RWPE2 (cell line): ENCODE results near the gene COLEC12.

ENCODE experiments used
- ATAC-seq: fragments of 200-7000 bp; cut with Tn5 transposase; 3 replicates; pipeline ENCODE4 v1.9.1; 2021; ENCODE audit warnings: low read depth
- DNase-seq: peaks from one replicate; pipeline ENCODE4 v3.0.0-alpha.2; 2020; ENCODE audit warnings: low spot score
- H3K27ac ChIP-seq: fragments of 450-650 bp; 2 replicates; pipeline ENCODE4 v1.5.1; 2017; ENCODE audit warnings: mild to moderate bottlenecking; ENCODE audit not compliant: poor library complexity, severe bottlenecking
- H3K27me3 ChIP-seq: fragments of 250-450 bp; sonication (Bioruptor Pico); 2 replicates; pipeline ENCODE4 v1.5.1; 2021; ENCODE audit warnings: mild to moderate bottlenecking, moderate library complexity; ENCODE audit not compliant: insufficient read depth, poor library complexity, severe bottlenecking
- H3K36me3 ChIP-seq: fragments of 250-450 bp; sonication (Bioruptor Pico); 2 replicates; pipeline ENCODE4 v1.5.1; 2020; ENCODE audit warnings: low read depth, mild to moderate bottlenecking, moderate library complexity
- H3K4me1 ChIP-seq: fragments of 250-450 bp; sonication (Bioruptor Pico); 2 replicates; pipeline ENCODE4 v1.5.1; 2021; ENCODE audit warnings: mild to moderate bottlenecking, moderate library complexity; ENCODE audit not compliant: insufficient read depth, poor library complexity, severe bottlenecking
- H3K4me3 ChIP-seq: fragments of 250-450 bp; sonication (Bioruptor Pico); 2 replicates; pipeline ENCODE4 v1.5.1; 2021; ENCODE audit warnings: mild to moderate bottlenecking, moderate library complexity; ENCODE audit not compliant: severe bottlenecking
- H3K9me3 ChIP-seq: fragments of 250-450 bp; sonication (Bioruptor Pico); 2 replicates; pipeline ENCODE4 v1.5.1; 2021; ENCODE audit warnings: mild to moderate bottlenecking, moderate library complexity; ENCODE audit not compliant: severe bottlenecking
- CTCF ChIP-seq: fragments of 450-650 bp; IDR thresholded peaks from one replicate; pipeline ENCODE4 v1.5.1; 2017; ENCODE audit warnings: mild to moderate bottlenecking, moderate library complexity; ENCODE audit not compliant: poor library complexity, severe bottlenecking

The COLEC12 gene

GRCh38 chr18:273525-273924 lies 227.0 kb downstream of the COLEC12 start:
- H3K4me3 ChIP-seq: no peak overlapping the region

GRCh38 chr18:272650-273049 lies 227.9 kb downstream of the COLEC12 start:
- H3K4me1 ChIP-seq: peaks cover 8% of the 10 kb centered on the region
- no peak overlapping the region for H3K27ac ChIP-seq
- H3K9me3 ChIP-seq: no peaks in the 10 kb centered on the region
- no peaks in the 10 kb centered on the region for H3K36me3 ChIP-seq
- H3K4me3 ChIP-seq: no peak overlapping the region
- H3K27me3 ChIP-seq: no peaks in the 10 kb centered on the region
- ATAC-seq (no peak), DNase-seq (no peak)
- no peak for TF ChIP-seq CTCF

More at GRCh38 chr18:273525-273924, 227.0 kb downstream of the COLEC12 start:
- Histone ChIP-seq H3K36me3 (no peaks in the 10 kb centered on the region), H3K27me3 (no peaks in the 10 kb centered on the region), H3K4me1 (peaks cover 8% of the 10 kb centered on the region), H3K27ac (no peak overlapping the region), H3K9me3 (no peaks in the 10 kb centered on the region)
- ATAC-seq (no peak), DNase-seq (no peak)
- no peak for TF ChIP-seq CTCF

GRCh38 chr18:269480-270095 lies 230.9 kb downstream of the COLEC12 start:
- H3K27ac ChIP-seq: no peak overlapping the region
- H3K4me1 ChIP-seq: peaks cover 14% of the 10 kb centered on the region
- no peak for ATAC-seq
- no peak for DNase-seq
- H3K27me3 ChIP-seq: no peaks in the 10 kb centered on the region
- H3K9me3 ChIP-seq: no peaks in the 10 kb centered on the region
- H3K4me3 ChIP-seq: no peak overlapping the region
- no peak for TF ChIP-seq CTCF
- peaks cover 14% of the 10 kb centered on the region for H3K36me3 ChIP-seq

GRCh38 chr18:267688-268552 lies 232.6 kb downstream of the COLEC12 start, which contains the start of gene THOC1:
Gene THOC1 (minus strand): TSS chr18:268047. CDS start chr18:268019, 28 bp downstream.
- no peaks in the 10 kb centered on the region for H3K27me3 ChIP-seq
- peaks cover 28% of the 10 kb centered on the region for H3K36me3 ChIP-seq
- no peaks in the 10 kb centered on the region for H3K9me3 ChIP-seq
- peaks cover 14% of the 10 kb centered on the region for H3K4me1 ChIP-seq
- no peak for TF ChIP-seq CTCF
- peak within 1 kb of the TSS; percentile 72 for H3K4me3 ChIP-seq
- H3K27ac ChIP-seq: peak within 1 kb of the TSS; percentile 61
- peak; percentile 89 for DNase-seq
- peak; percentile 88 for ATAC-seq
